CD1c-positive myeloid dendritic cell (primary cell): ENCODE results near the gene FBXO28.
A peak's percentile ranks its signal among the peaks of the same experiment; 100 is the strongest.

Source experiments
- DNase-seq: peaks from one replicate; pipeline ENCODE4 v3.0.0-alpha.2; 2016; ENCODE audit errors: extremely low spot score

Gene FBXO28

DNA sequence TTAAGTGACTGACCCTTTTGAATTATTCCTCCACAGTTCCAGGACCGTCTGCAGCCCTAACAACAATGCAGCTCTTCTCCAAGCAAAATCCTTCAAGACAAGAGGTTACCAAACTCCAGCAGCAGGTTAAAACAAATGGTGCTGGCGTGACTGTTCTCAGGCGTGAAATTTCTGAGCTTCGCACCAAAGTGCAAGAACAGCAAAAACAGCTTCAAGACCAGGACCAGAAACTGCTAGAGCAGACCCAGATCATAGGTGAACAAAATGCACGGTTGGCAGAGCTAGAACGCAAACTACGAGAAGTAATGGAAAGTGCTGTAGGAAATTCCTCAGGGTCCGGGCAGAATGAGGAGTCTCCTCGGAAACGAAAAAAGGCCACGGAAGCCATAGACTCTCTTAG lies 43.4 kb downstream of the FBXO28 start:
- no peak for DNase-seq

DNA sequence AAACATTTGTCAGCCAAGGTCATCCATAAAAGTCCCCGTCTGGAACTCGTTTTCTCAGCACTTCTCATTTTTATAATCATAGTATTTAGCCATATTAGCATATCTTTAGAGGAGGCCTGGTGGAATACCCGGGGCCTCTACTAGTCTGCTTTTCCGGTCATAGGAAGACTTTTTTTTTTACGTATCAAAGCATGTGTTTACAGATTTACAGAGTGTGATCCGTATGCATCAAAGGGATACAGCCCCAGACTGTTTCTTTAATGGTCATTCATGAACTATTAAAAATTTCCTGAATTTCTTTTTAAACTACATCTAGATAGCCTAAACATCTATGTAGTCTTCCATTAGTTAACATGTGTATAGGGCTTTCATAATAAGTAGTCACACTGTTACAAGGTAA lies 45.6 kb downstream of the FBXO28 start:
- no peak for DNase-seq

DNA sequence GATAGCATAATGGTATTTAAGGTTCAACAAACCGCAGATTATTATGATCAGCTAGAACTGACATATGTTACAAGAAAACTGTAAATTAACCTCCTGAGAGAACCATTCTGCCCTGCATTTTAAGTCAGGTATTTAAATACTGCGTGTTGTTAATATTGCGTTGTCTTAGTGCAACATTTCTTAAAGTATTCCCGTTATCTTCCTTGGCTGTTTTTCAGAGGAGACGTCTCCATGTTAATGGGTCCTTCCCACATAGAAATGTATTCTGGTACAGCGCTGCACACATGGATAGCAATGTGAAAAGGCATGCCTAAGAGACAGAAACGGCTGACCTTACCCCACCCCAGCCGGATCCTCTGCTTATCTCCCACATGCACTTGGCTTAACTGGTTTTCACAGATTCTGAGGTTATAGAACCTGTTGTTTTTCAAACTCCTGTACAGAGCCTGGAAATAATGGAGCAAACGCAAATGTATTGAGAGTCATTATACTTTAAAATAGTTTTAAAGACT lies 46.3 kb downstream of the FBXO28 start:
- no peak for DNase-seq

DNA sequence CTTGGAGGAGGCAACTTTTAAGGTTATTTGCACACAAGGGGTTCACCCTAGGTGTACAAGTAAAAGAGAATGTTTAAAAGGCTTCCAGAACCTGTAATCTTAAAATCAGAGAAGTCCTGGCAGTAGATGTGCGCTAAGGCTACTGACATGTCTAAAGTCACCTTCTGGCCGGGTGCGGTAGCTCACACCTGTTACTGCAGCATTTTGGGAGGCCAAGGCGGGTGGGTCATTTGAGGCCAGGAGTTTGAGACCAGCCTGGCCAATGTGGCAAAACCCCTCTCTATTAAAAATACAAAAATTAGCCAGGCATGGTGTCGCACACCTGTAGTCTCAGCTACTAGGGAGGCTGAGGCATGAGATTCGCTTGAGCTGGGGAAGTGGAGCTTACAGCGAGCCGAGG lies 48.9 kb downstream of the FBXO28 start:
- no peak for DNase-seq

DNA sequence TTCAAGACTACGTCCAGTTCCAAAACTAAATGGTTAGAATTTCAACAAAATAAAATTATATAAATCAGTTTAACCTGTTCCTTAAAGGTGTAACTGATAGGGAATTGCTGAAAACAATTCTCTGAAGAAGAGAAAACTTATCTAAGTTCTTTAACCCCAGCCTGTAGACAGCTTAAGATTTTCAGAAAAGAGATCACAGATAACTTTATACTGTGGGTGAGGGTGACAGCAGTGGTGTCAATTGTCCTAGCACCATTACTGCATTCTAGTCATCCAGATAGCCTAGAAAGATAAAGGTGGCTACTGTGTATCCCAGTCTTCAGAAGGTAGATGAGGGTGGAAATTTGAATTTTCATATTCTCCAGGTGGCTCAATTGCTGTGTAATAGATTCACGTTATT lies 49.4 kb downstream of the FBXO28 start:
- DNase-seq, result no peak

DNA sequence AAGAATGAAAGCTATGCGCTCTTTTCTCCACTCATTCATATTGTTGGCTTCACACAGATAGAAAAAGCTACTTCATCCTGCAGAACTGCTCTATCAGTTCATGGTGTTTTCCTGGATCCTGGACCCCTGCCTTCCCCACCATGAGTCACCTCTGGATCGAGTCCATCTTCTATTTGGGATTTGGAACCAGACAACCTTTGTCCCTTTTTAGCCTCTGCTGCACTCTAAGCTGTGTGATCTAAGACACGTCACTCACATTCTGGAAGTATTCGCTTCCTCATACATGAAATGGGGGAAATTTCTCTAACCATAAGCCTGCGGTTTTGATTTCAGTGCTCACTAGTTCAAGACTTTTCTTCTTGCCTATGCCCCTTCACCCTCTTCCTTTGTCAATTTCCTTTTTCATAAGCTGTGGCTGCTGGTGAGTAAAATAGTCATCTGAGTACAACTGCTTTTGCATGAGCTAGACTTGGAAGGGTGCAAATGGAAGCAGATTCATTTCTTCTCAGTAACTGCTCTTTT lies 55.0 kb downstream of the FBXO28 start:
- peak; percentile 88 for DNase-seq

DNA sequence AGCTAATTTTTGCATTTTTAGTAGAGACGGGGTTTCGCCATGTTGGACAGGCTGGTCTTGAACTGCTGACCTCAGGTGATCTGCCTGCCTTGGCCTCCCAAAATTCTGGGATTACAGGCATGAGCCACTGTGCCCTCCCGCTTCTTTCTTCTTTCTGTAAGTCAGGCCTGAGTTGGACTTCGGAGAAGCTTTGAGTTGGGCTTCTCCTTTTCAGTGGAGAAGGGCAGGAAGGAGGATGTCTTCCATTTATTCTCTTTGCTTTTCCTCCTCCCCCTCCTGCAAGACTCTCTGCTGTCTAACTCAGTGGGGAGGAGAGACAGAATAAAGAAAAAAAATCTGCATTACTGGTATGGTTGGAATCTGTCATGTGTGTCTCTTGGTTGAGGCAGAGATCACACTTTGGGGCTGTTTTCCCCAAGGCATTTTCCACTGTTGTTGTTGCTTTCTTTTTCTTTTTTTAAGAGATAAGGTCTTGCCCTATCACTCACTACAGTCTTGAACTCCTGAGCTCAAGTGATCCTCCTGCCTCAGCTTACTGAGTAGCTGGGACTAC lies 55.9 kb downstream of the FBXO28 start:
- peak; percentile 20 for DNase-seq

DNA sequence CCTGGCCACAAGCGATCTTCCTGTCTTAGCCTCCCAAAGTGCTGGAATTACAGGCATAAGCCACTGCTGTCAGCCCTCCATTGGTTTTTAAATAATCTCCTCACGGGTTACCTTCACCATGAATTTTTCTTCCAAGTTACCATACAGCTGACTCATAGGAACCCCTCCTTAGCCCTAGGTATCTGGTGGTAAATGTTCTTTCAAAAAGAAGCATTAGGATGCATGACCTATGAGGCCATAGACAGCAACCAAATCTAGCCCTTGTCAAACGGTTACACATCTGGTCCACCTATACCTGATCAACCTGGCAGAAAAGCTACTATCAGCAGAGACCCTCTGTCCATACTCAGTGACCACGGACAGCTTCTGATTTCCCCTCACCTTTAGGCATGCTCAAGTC lies 56.4 kb downstream of the FBXO28 start:
- no peak for DNase-seq

DNA sequence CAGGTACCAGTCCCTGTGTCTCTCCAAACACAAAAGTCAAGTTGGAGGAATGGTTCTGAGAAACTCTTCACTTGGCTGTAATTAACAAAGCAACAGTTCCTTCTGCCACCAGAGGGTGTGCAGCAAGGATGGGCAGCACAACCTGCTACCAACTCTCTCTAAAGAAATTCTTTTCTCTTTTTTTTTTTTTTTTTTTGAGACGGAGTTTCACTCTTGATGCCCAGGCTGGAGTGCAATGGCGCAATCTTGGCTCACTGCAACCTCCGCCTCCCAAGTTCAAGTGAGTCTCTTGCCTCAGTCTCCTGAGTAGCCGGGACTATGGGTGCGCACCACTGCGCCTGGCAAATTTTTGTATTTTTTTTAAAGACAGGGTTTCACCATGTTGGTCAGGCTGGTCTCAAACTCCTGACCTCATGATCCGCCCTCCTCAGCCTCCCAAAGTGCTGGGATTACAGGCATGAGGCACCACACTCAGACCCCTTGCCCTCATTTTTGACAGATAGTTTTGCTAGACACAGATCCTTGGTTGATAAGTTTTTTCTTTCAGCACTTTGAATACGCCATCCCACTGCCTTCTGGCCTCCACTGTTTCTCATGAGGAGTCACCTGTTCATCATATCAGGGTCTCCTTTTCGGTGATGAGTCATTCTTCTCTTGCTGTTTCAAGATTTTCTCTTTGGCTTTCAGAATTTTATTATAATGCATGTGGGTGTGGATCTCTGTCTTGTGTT lies 57.0 kb downstream of the FBXO28 start:
- DNase-seq, result peak; percentile 54

DNA sequence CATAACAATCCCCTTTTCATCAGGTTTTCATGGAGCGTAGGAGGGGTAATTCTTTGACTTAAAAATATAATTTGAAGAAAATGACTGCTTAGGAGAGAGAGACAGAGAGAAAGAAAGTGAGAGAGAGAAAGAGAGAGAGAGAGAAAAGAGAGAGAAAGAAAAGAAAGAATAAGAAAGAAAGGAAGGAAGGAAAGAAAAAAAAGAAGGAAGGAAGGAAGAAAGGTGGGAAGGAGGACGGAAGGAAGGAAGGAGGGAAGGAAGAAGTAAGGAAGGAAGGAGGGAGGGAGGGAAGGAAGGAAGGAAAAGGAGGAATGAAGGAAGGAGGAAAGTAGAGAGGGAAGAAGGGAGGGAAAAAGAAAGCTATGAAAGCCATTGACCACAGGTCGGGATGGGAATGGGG lies 58.3 kb downstream of the FBXO28 start:
- no peak for DNase-seq

DNA sequence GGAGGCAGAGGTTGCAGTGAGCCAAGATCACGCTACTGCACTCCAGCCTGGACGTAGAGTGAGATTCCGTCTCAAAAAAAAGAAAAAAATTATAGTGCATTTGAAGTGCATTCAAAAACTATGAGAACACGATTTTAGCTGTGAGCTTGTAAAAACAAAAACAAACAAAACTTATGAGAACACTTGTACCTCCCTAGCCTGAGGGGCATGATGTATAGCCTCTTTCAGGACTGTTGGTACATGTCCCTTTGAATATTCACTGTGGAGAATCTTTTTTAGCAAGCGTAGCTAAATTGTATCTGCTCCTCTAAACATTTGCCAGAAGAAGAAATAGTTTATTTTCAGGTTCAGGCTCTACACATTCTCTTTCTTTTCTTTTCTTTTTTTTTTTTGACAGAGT lies 59.6 kb downstream of the FBXO28 start:
- DNase-seq, result no peak

DNA sequence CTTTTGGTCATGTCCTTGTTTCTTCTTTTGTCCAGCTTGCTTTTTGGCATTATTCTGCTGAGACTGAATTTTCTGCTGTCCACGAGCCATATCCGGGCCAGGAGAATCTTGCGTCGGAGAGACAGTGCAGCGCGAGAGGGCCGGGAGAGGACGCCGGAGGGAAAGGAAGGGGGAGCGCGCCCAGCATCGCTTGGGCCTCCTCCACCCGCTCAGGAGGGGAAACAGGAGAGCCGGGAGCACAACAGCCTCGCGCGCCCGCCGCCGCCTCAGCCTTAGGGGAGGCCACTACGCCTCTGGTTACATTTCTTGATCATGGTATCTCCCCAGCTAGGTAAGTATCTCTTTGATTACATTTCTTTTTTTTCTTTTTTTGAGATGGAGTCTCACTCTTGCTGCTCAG lies 61.7 kb downstream of the FBXO28 start:
- DNase-seq, result no peak

DNA sequence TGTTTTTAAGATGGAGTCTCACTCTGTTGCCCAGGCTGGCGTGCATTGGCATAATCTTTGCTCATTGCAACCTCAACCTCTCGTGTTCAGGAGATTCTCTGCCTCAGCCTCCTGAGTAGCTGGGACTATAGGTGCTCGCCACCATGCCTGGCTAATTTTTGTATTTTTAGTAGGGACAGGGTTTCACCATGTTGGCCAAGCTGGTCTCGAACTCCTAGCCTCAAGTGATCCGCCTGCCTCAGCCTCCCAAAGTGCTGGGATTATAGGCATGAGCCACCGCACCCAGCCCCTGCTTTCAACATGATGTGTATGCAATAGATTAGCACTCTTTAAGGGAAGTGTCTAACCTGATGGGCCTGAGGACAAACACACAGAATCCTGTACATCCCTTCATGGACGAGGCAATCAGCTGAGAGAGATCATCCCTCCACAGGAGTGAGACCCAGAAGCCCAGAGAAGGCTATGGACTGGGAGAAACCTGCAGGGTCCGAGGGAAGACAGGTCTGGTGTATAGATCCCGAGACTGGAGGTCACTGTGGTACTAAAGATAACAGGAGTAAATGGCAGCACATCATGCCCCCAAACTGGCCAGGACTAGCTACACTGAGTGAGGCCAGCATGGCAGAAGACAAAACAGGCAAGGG lies 63.6 kb downstream of the FBXO28 start:
- no peak for DNase-seq

DNA sequence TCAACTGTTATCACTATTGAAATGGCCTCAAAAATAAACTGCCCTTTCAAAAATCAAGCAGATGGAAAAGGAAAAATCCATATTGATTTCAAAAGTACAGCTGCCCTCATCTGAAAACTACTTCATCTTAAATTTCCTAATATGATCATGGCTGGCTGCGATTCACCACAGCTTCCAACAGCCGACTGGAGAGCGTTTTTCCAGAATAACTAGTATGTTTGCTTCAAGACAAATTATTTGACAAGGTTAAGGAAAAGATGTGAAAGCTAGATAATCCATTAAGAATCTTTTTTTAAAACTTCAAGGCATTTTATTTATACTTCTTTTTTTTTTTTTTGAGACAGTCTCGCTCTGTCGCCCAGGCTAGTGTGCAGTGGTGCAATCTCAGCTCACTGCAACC lies 65.0 kb downstream of the FBXO28 start:
- DNase-seq, result no peak

DNA sequence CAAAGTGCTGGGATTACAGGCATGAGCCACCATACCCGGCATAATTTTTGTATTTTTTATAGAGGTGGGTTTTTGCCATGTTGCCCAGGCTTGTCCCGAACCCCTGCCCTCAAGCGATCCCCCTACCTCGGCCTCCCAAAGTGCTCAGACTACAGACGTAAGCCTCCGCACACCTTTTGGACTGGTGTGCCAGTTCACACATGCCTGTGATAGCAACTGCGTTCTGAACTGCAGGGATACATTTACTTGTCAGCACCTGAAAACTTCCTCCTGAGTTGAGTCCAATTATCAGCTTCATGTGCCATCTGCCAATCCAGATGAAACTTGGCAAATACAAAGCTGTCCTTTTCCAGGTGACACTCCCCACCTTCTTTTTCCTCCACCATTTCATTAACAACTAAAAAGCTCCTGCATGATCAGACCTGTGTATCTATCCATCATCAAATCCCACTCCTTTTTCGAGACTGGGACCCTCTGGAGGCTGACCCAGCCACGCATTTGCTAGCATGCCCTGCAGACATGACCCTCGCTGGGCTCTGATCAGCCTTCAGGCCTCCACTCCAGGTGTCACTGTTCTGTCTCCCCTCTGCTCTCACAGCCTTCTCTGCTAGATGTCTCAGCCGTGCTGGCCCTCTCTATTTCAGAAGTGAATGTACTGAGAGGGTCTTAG lies 67.0 kb downstream of the FBXO28 start:
- no peak for DNase-seq

DNA sequence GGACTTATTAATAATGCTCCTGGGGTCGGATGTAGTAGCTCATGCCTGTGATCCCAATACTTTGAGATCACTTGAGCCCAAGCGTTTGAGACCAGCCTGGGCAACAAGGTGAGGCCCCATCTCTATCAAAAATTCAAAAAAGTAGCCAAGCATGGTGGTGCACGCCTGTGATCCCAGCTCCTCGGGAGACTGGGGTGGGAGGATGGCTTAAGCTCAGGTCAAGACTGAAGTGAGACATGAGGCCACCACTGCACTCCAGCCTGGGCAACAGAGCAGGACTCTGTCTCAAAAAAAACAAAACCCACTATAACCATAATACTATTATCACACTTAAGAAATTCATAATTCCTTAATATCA lies 67.5 kb downstream of the FBXO28 start:
- DNase-seq, result no peak

DNA sequence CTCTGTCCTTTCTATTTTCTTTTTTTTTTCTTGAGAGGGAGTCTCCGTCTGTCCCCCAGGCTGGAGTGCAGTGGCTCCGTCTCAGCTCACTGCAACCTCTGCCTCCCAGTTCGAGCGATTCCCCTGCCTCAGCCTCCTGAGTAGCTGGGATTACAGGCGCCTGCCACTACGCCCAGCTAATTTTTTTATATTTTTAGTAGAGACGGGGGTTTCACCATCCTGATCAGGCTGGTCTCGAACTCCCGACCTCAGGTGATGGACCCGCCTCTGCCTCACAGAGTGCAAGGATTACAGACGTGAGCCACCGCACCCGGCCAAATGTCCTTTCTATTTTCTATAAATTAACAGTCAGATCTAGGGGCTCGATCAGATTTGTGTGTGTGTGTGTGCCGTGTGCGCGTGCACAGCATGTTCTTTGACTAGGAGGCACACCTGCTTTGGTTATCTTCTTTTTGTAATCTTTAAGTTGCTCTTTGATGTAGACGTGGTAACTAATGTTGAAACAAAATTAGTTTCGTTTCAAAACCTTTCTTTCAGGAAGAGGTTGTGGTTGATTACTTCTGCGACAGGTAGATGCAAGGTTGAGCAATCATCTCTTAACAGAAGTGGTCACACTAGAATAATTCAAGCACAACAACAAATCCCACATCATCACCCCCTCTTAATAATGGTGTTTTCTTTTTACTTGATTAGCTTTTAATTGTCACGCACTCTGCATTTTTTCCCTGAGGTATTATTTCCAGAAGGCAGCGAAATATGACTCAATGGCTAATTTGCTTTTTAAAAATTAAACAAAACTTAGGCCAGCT lies 68.3 kb downstream of the FBXO28 start:
- peak; percentile 53 for DNase-seq

DNA sequence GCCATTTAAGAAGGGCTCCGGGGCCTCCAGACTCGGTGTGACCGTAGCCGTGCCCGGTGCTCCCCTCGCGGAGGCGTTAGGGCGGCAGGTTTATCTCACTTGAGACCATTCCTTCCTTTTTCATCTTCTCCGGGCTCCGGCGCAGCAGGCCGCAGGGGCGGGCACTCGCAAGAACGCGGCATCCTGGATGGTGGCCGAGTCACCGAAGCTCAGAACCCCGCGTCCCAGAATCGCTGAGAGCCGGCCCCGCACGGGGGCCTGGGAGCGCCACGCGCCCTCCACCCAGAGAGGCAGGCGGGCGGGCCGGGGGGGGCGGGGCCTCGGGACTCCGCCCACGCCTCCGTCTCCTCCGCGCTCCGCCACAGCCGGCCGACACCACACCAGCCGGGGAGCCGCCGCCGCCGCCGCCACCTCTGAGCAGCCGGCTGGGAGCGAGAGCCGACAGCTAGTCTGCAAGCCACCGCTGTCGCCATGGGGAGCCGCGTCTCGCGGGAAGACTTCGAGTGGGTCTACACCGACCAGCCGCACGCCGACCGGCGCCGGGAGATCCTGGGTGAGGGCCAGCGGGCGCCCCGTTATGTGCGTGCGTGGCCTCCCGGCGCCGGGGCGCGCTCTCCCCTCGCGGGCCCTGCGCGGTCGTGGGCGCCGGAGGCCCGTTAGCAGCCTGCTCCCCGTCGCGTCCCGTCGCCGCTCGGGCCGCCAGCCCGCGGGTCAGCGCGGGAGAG lies 69.1 kb downstream of the FBXO28 start, which contains the start of gene DEGS1:
TSS of gene DEGS1 (plus strand) at position 375 of the 725 bp plus-strand sequence. CDS start at position 472, 97 bp downstream.
- DNase-seq, result peak; percentile 87

DNA sequence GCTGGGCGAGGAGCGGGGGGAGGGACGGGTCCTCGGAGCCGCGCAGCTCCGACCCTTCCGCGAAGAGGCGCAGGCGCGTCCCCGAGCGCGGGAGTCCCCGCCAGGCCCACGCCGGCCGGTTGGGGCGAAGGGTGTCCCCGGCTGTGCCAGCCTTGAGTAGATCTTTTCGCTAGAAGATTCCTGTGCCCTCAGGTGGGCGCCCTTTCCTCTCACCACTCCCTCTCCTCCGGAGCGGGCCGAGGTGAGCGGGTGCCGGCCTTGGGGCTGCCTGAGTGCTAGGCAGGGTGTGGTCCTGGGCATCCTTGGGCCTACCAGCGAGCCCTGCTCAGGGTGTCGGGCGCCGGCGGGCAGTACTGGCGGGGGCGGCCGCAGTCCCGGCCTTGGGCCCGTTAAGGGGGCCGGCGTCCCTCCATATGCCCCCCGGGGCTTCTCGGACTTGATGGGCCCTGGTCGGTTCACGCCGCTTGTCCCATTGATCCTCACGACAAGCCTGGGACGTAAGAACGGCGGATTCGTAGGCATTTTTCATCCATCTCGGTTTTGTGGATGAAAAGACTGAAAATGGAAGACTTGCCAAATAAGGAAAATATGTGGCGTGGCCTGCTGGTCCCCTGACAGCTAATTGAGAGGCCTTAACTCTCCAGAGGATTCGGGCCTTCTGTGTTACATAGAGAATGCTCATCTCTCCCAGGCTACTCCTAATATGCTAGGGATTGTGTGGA lies 69.8 kb downstream of the FBXO28 start:
- DNase-seq, result peak; percentile 62

DNA sequence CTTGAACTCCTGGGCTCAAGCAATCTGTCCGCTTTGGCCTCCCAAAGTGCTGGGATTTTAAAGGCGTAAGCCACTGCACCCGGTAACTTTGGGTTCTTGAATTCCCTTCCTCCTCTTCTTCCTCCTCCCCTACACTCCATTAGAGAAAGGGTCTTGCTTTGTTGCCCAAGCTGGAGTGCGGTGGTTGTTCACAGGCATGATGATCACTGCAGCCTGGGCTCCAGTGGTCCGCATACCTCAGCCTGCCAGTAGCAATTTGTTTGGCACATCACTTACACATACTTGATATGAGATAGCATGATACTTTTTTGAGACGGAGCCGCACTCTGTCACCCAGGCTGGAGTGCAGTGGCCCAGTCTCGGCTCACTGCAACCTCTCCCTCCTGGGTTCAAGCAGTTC lies 71.3 kb downstream of the FBXO28 start:
- no peak for DNase-seq
